ENCODE measurements around the gene RBM8A.

DNA sequence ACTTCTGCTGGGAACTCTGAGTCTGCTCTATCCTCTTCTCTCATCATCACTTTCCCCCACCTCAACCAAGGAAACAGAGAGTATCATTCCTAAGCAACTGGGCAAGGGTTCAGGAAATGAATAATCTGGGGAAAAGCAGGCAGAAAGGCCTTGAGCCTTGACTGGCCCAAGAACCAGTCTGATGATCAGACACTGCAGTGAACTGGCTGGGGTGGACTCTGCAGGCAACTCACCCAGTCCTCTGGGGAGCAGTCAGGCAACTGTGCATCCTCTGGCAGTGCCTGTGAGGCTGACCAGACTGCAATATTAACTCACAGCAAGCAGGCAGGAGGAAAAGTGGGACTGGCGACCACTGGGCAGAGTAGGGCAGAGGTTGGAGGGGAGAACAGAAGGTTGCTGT is 42.6 kb downstream of the RBM8A start:
- TF ChIP-seq, protein P1, sequence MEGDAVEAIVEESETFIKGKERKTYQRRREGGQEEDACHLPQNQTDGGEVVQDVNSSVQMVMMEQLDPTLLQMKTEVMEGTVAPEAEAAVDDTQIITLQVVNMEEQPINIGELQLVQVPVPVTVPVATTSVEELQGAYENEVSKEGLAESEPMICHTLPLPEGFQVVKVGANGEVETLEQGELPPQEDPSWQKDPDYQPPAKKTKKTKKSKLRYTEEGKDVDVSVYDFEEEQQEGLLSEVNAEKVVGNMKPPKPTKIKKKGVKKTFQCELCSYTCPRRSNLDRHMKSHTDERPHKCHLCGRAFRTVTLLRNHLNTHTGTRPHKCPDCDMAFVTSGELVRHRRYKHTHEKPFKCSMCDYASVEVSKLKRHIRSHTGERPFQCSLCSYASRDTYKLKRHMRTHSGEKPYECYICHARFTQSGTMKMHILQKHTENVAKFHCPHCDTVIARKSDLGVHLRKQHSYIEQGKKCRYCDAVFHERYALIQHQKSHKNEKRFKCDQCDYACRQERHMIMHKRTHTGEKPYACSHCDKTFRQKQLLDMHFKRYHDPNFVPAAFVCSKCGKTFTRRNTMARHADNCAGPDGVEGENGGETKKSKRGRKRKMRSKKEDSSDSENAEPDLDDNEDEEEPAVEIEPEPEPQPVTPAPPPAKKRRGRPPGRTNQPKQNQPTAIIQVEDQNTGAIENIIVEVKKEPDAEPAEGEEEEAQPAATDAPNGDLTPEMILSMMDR (IDR thresholded peaks at IDR 0.05) = no peak
- no peak for TF ChIP-seq ZFX (IDR thresholded peaks at IDR 0.05; ENCODE audit: borderline replicate concordance)
